H7 (cell line): ENCODE measurements around the gene WFDC10B. TPM values are rescaled to one million over a fixed set of nuclear protein-coding genes. Genes with fewer than 3 reads are reported as not detected.
"Not testable (repeated sequence)": the region's sequence is repeated elsewhere in the genome, so short reads cannot be mapped to it uniquely, and the experiment has no call there.

Experiments used
- DNase-seq: peaks from one replicate; pipeline ENCODE4 v3.0.0; 2012
- H3K27me3 ChIP-seq: 2 replicates; pipeline ENCODE4 v1.6.0; 2011; ENCODE audit warnings: mild to moderate bottlenecking, low read length; ENCODE audit not compliant: control insufficient read depth, insufficient read depth
- H3K36me3 ChIP-seq: replicated peaks from 2 replicates; pipeline ENCODE4 v1.5.1; 2011; ENCODE audit warnings: low read length; ENCODE audit not compliant: control insufficient read depth, insufficient read depth
- H3K4me3 ChIP-seq: 2 replicates; pipeline ENCODE4 v1.5.1; 2011; ENCODE audit warnings: low read depth, mild to moderate bottlenecking, control low read depth, low read length, moderate library complexity; ENCODE audit not compliant: insufficient read depth
- total RNA-seq: library from RNA; depleted of rRNA; stranded (reverse); fragments of >200 nt; shearing (Covaris generic); gene quantifications from 2 replicates; pipeline ENCODE4 v1.2.3, GENCODE V29; 2014

WFDC10B gene
- total RNA-seq, 1 experiment from 2014 or later, result 0.52 TPM

DNA sequence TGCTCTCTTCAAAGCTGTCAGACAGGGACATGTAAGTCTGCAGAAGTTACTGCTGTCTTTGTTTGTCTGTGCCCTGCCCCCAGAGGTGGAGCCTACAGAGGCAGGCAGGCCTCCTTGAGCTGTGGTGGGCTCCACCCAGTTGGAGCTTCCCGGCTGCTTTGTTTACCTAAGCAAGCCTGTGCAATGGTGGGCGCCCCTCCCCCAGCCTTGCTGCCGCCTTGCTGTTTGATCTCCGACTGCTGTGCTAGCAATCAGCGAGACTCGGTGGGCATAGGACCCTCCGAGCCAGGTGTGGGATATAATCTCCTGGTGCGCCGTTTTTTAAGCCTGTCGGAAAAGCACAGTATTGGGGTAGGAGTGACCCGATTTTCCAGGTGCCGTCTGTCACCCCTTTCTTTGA lies 11.5 kb downstream of the WFDC10B start:
- H3K4me3 ChIP-seq, H3K27me3 ChIP-seq, DNase-seq, H3K36me3 ChIP-seq: not testable (repeated sequence)

- Histone ChIP-seq H3K4me3 (no peak overlapping the region), H3K27me3 (no peaks in the 10 kb centered on the region), H3K36me3 (no peaks in the 10 kb centered on the region)
- peak; percentile 65 for DNase-seq
Measured at GRCh38 chr20:45685896-45686295, 18.9 kb downstream of the WFDC10B start.

DNA sequence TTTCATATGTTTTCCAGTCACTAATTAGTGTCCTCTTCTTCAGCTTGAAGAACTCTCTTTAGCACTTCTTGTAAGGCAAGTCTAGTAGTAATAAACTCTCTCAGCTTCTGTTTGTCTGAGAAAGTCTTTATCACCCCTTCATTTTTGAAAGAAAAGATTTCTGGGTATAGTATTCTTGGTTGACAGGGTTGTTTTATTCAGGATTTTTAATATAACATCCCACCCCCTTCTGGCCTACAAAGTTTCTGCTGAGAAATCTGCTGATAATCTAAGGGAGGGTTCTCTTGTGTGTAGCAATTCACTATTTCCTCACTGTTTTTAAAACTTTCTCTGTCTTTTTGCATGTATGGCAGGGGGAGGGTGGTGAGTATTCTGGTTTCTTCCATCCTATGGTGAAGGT lies 25.2 kb downstream of the WFDC10B start:
- Histone ChIP-seq H3K4me3 (no peak overlapping the region), H3K27me3 (no peaks in the 10 kb centered on the region), H3K36me3 (no peaks in the 10 kb centered on the region)
- DNase-seq, result no peak

DNA sequence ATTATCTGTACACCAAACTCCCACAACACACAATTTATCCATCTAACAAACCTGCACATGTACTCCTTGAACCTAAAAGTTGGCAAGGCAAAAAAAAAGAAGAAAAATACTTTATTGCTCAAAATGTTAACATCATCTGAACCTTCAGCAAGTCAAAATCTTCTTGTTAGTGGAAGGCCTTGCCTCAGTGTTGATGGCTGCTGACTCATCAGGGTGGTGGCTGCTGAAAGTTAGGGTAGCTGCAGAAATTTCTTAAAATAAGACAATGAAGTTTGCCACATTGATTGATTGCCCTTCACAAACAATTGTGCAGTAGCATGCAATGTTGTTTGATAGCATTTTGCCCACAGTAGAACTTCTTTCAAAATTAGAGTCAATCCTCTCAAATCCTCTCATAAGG lies 32.1 kb downstream of the WFDC10B start:
- H3K4me3 ChIP-seq, result no peak overlapping the region
- DNase-seq, result no peak
- H3K36me3 ChIP-seq, result no peaks in the 10 kb centered on the region
- no peaks in the 10 kb centered on the region for H3K27me3 ChIP-seq

GRCh38 chr20:45670139-45670538 lies 34.7 kb downstream of the WFDC10B start, which contains the start of gene WFDC11:
WFDC11 (minus strand) TSS chr20:45670239; CDS start chr20:45650600, 19,639 bp downstream.
- Histone ChIP-seq H3K4me3 (no peak within 1 kb of the TSS), H3K27me3 (no peaks in the 10 kb centered on the region), H3K36me3 (no peaks in the 10 kb centered on the region)
- DNase-seq, result no peak

DNA sequence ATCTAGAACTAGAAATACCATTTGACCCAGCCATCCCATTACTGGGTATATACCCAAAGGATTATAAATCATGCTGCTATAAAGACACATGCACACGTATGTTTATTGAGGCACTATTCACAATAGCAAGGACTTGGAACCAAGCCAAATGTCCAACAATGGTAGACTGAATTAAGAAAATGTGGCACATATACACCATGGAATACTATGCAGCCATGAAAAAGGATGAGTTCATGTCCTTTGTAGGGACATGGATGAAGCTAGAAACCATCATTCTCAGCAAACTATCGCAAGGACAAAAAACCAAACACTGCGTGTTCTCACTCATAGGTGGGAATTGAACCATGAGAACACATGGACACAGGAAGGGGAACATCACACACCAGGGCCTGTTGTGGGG lies 47.8 kb downstream of the WFDC10B start:
- H3K4me3 ChIP-seq, DNase-seq, H3K36me3 ChIP-seq, H3K27me3 ChIP-seq: not testable (repeated sequence)

DNA sequence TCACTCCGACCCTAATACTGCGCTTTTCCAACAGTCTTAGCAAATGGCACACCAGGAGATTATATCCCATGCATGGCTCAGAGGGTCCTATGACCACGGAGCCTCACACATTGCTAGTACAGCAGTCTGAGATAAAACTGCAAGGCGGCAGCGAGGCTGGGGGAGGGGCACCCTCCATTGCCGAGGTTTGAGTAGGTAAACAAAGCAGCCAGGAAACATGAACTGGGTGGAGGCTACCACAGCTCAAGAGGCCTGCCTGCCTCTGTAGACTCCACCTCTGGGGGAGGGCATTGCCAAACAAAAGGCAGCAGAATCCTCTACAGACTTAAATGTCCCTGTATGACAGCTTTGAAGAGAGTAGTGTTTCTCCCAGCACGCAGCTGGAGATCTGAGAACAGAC lies 53.1 kb downstream of the WFDC10B start:
- not testable (repeated sequence) for H3K4me3 ChIP-seq, H3K36me3 ChIP-seq, DNase-seq, H3K27me3 ChIP-seq

GRCh38 chr20:45649312-45649863 lies 55.4 kb downstream of the WFDC10B start:
- no peak overlapping the region for H3K4me3 ChIP-seq
- H3K36me3 ChIP-seq, result no peaks in the 10 kb centered on the region
- H3K27me3 ChIP-seq, result no peaks in the 10 kb centered on the region
- no peak for DNase-seq

GRCh38 chr20:45647441-45648050 lies 57.3 kb downstream of the WFDC10B start:
- DNase-seq, result no peak
- Histone ChIP-seq H3K4me3 (no peak overlapping the region), H3K27me3 (no peaks in the 10 kb centered on the region), H3K36me3 (no peaks in the 10 kb centered on the region)

DNA sequence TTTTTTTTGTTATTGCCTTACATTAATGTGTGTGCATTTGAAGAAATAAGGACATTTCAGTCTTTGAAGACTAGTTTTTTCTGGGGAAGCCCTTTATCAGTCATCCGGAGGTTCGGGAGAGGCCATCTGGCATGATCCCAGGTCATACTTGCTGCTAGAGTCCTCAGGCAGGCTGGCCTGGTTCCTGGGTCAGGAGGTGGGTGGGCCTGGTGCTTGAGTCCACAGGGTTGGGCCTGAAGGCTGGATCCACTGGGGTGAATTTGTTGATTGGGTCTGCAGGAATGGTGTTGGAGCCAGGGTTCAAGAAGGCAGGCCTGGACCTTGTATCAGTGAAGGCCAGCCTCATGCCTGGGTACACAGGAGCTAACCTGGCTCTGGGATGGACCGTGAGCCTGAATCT lies 57.9 kb downstream of the WFDC10B start:
- Histone ChIP-seq H3K27me3 (no peaks in the 10 kb centered on the region), H3K4me3 (no peak overlapping the region), H3K36me3 (no peaks in the 10 kb centered on the region)
- no peak for DNase-seq

DNA sequence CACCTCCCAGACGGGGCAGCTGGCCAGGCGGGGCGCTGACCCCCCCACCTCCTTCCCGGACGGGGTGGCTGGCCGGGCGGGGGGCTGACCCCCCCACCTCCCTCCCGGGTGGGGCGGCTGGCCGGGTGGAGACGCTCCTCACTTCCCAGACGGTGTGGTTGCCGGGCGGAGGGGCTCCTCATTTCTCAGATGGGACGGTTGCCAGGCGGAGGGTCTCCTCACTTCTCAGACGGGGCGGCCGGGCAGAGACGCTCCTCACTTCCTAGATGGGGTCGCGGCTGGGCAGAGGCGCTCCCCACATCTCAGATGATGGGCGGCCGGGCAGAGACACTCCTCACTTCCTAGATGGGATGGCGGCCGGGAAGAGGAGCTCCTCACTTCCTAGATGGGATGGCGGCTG lies 59.0 kb downstream of the WFDC10B start:
- DNase-seq, H3K4me3 ChIP-seq, H3K36me3 ChIP-seq, H3K27me3 ChIP-seq: not testable (repeated sequence)

DNA sequence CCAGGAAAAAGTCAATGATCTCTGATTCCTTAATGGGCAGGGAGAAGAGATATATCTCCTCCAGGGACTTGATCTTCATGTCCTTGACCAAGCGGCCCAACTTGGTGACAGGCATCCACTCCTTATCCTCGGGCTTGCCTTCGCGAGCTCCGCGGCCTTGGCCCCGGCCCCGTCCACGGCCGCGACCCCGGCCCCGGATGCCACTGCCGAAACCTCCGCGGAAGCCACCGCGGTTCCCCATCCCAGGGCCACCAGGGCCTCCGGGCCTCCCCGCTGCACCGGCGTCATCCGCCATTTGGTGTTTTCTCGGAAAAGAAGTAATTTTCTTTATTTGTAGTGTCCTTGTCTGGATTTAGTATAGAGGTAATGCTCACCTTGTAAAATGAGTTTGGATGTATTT lies 63.7 kb downstream of the WFDC10B start:
- H3K27me3 ChIP-seq, DNase-seq, H3K4me3 ChIP-seq, H3K36me3 ChIP-seq: not testable (repeated sequence)

DNA sequence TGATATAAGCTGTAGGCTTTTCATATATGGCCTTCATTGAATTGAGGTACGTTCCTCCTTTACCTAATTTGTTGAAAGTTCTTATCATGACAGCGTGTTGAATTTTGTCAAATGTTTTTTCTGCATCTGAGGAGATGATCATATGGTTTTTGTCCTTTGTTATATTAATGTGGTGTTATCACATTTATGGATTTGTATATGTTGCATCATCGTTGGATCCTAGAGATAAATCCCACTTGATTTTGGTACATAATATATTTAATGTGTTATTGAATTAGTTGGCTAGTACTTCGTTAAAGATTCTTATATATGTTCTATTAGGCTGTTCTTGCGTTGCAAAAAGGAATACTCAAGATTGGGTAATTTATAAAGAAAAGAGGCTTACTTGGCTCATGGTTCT lies 65.1 kb downstream of the WFDC10B start:
- no peak for DNase-seq
- no peaks in the 10 kb centered on the region for H3K27me3 ChIP-seq

DNA sequence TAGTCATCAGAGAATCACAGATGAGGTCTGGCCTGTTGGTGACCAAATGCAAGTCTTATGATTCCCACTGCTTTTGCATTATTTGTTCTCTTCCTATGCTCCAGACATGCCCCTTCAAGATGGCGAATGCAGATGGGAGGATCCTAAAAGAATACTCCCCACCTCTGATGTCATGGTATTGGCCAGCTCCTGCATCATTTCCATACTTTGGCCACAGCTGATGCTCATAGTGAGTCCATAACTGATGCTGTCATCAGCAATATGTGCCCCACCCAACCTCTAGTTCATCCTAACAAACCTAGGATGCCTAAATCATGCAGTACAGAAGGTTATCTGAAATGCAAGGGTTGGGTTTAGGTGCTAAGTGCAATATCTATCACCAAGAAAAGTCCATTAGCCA lies 68.3 kb downstream of the WFDC10B start:
- H3K36me3 ChIP-seq, result no peaks in the 10 kb centered on the region
- DNase-seq, result no peak
- no peak overlapping the region for H3K4me3 ChIP-seq
- H3K27me3 ChIP-seq, result no peaks in the 10 kb centered on the region

More for the DNA sequence above, 65.1 kb downstream of the WFDC10B start:
- Histone ChIP-seq H3K4me3 (no peak overlapping the region), H3K36me3 (no peaks in the 10 kb centered on the region)
